Measurements from ENCODE around the gene TGM5.

DNA sequence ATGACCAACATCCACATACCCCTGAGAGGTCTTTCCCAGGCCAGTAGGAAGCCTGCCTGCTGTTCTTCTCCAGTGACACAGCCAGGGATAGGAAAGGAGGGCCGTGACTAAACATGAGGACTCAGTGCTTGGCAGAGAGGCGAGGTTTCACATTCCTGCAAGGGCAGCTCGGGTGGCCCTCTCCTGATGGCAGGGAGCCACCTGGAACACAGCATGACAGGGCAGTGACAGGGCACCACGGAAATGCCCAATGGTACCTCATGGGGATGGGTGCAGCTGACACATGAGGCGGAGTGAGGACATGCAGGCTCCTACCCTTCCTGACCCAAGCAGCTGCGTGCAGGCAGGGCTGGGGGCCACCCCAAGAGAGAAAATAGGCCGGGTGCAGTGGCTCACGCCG, 7.4 kb upstream of the TGM5 start:
- TF ChIP-seq, protein P1, sequence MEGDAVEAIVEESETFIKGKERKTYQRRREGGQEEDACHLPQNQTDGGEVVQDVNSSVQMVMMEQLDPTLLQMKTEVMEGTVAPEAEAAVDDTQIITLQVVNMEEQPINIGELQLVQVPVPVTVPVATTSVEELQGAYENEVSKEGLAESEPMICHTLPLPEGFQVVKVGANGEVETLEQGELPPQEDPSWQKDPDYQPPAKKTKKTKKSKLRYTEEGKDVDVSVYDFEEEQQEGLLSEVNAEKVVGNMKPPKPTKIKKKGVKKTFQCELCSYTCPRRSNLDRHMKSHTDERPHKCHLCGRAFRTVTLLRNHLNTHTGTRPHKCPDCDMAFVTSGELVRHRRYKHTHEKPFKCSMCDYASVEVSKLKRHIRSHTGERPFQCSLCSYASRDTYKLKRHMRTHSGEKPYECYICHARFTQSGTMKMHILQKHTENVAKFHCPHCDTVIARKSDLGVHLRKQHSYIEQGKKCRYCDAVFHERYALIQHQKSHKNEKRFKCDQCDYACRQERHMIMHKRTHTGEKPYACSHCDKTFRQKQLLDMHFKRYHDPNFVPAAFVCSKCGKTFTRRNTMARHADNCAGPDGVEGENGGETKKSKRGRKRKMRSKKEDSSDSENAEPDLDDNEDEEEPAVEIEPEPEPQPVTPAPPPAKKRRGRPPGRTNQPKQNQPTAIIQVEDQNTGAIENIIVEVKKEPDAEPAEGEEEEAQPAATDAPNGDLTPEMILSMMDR (conservative IDR thresholded peaks at IDR 0.05), result no peak
- TF ChIP-seq EZH2 (IDR thresholded peaks at IDR 0.05; ENCODE audit: low read depth), result no peak

Data from PC-9 (cell line).